HepG2 (cell line): ENCODE results near the gene HECTD3. TPM values are rescaled to one million over a fixed set of nuclear protein-coding genes. Genes with fewer than 3 reads are reported as not detected.

ENCODE experiments used
- AGO2 ChIP-seq: fragments of 200-400 bp; formaldehyde crosslinking; optimal IDR thresholded peaks from 2 replicates; pipeline ENCODE3; 2017; ENCODE audit warnings: mild to moderate bottlenecking, low read depth, low read length, moderate library complexity
- CCDC6 ChIP-seq: sonication (generic); formaldehyde crosslinking; IDR thresholded peaks from 2 replicates; pipeline ENCODE4 v1.8.1; 2022; ENCODE audit warnings: mild to moderate bottlenecking, missing genetic modification reagents, moderate library complexity
- ETV5 ChIP-seq: IDR thresholded peaks from 2 replicates; pipeline ENCODE4 v1.6.1; 2018; ENCODE audit warnings: missing biosample characterization, missing genetic modification reagents, inconsistent platforms, borderline replicate concordance
- FOXP4 ChIP-seq: sonication (generic); formaldehyde crosslinking; IDR thresholded peaks from 2 replicates; pipeline ENCODE4 v1.4.0; 2020; ENCODE audit warnings: missing genetic modification reagents
- HOXA5 ChIP-seq: sonication (generic); formaldehyde crosslinking; IDR thresholded peaks from 2 replicates; pipeline ENCODE4 v1.4.0; 2020; ENCODE audit warnings: missing genetic modification reagents
- JUN ChIP-seq: sonication (generic); formaldehyde crosslinking; IDR thresholded peaks from 2 replicates; pipeline ENCODE4 v1.4.0; 2020; ENCODE audit warnings: mild to moderate bottlenecking, missing genetic modification reagents
- NAIF1 ChIP-seq: sonication (generic); formaldehyde crosslinking; IDR thresholded peaks from 2 replicates; pipeline ENCODE4 v1.5.0; 2020; ENCODE audit warnings: mild to moderate bottlenecking, missing genetic modification reagents, borderline replicate concordance
- NR0B2 ChIP-seq: sonication (generic); formaldehyde crosslinking; IDR thresholded peaks from 2 replicates; pipeline ENCODE4 v1.4.0; 2020; ENCODE audit warnings: mild to moderate bottlenecking, missing genetic modification reagents
- SP140L ChIP-seq: sonication (generic); formaldehyde crosslinking; IDR thresholded peaks from 2 replicates; pipeline ENCODE4 v1.4.0; 2020; ENCODE audit warnings: missing genetic modification reagents, borderline replicate concordance
- YY1 ChIP-seq: IDR thresholded peaks from 2 replicates; pipeline ENCODE4 v1.6.1; 2011; ENCODE audit warnings: low read length, low read depth, moderate library complexity, mild to moderate bottlenecking; ENCODE audit not compliant: insufficient read depth, insufficient replicate concordance
- ZBTB14 ChIP-seq: sonication (generic); formaldehyde crosslinking; IDR thresholded peaks from 2 replicates; pipeline ENCODE4 v1.4.0; 2020; ENCODE audit warnings: missing genetic modification reagents
- ZBTB26 ChIP-seq: IDR thresholded peaks from 2 replicates; pipeline ENCODE4 v1.6.1; 2016; ENCODE audit warnings: missing compliant biosample characterization, missing genetic modification reagents, borderline replicate concordance
- ZBTB3 ChIP-seq: sonication (generic); formaldehyde crosslinking; IDR thresholded peaks from 2 replicates; pipeline ENCODE4 v1.4.0; 2020; ENCODE audit warnings: low read depth, mild to moderate bottlenecking, moderate library complexity, missing genetic modification reagents, borderline replicate concordance
- ZBTB43 ChIP-seq: sonication (generic); formaldehyde crosslinking; conservative IDR thresholded peaks from 2 replicates; pipeline ENCODE4 v1.4.0; 2020; ENCODE audit warnings: missing genetic modification reagents
- ZNF335 ChIP-seq: sonication (generic); formaldehyde crosslinking; IDR thresholded peaks from 2 replicates; pipeline ENCODE4 v1.4.0; 2020; ENCODE audit warnings: missing genetic modification reagents
- ZNF441 ChIP-seq: sonication (generic); formaldehyde crosslinking; IDR thresholded peaks from 2 replicates; pipeline ENCODE4 v1.7.0; 2021; ENCODE audit warnings: missing genetic modification reagents, borderline replicate concordance
- ZNF749 ChIP-seq: sonication (generic); formaldehyde crosslinking; IDR thresholded peaks from 2 replicates; pipeline ENCODE4 v1.8.0; 2022; ENCODE audit warnings: mild to moderate bottlenecking, missing genetic modification reagents, moderate library complexity, borderline replicate concordance
- ZNF782 ChIP-seq: sonication (generic); formaldehyde crosslinking; IDR thresholded peaks from 2 replicates; pipeline ENCODE4 v1.4.0; 2020; ENCODE audit warnings: missing genetic modification reagents, mild to moderate bottlenecking, borderline replicate concordance
- polyA plus RNA-seq, 8 experiments: library from polyadenylated mRNA; depleted of rRNA in 3 of 8; stranded (reverse) in 7 of 8; unstranded in 1 of 8; fragments of >200 nt; fragmentation: Illumina TruSeq in 4 of 8; extraction: Trizol in 4 of 8; gene quantifications; 2 replicates each; pipeline versions ENCODE4 v1.2.1 to v1.2.3, GENCODE V29; 2011 to 2016; ENCODE audit warnings: low read depth in 4 of 8, missing spikeins in 1 of 8, mixed read lengths in 1 of 8; ENCODE audit not compliant: insufficient read depth in 1 of 8
- total RNA-seq, 5 experiments: library from RNA; depleted of rRNA; stranded (reverse); fragments of >200 nt; fragmentation: Illumina TruSeq; extraction: Trizol; gene quantifications; 2 replicates each; pipeline ENCODE4 v1.2.3, GENCODE V29; 2016; ENCODE audit warnings: low read depth in 1 of 5
- TF ChIP-seq, protein P1 (sequence below): sonication (generic); formaldehyde crosslinking; IDR thresholded peaks from 2 replicates; pipeline ENCODE4 v1.4.0; 2020; ENCODE audit warnings: low read depth, mild to moderate bottlenecking, missing genetic modification reagents

The HECTD3 gene
- total and polyA plus RNA-seq, 2 of the 13 experiments (the other 11 are each of a cell fraction or from before 2014, with no cell fraction given) = 18.6 to 24.5 TPM

GRCh38 chr1:45010855-45011811 is at the start of gene HECTD3 (continued):
- TF ChIP-seq ZNF749 (CRISPR knock-in tag) (no peak; the same call in 1 of the 2 replicates), CCDC6 (CRISPR knock-in tag) (no peak), ZBTB14 (CRISPR knock-in tag) (no peak), AGO2 (peak; percentile 87), ZBTB3 (CRISPR knock-in tag) (no peak), ZNF782 (CRISPR knock-in tag) (no peak), JUN (CRISPR knock-in tag) (no peak), ETV5 (CRISPR knock-in tag) (no peak), ZNF335 (no peak; the same call in 1 of the 2 replicates), YY1 (peak; percentile 83), HOXA5 (CRISPR knock-in tag) (no peak), ZNF441 (CRISPR knock-in tag) (no peak), ZBTB43 (CRISPR knock-in tag) (0 out of 2 replicates have a peak, but pooled peaks have one; percentile 13), ZBTB26 (0 out of 2 replicates have a peak, but pooled peaks have one; percentile 6), SP140L (no peak), NAIF1 (CRISPR knock-in tag) (no peak), NR0B2 (CRISPR knock-in tag) (0 out of 2 replicates have a peak, but pooled peaks have one; percentile 15), FOXP4 (CRISPR knock-in tag) (peak; percentile 48; the same call in 1 of the 2 replicates)
- TF ChIP-seq, protein P1, sequence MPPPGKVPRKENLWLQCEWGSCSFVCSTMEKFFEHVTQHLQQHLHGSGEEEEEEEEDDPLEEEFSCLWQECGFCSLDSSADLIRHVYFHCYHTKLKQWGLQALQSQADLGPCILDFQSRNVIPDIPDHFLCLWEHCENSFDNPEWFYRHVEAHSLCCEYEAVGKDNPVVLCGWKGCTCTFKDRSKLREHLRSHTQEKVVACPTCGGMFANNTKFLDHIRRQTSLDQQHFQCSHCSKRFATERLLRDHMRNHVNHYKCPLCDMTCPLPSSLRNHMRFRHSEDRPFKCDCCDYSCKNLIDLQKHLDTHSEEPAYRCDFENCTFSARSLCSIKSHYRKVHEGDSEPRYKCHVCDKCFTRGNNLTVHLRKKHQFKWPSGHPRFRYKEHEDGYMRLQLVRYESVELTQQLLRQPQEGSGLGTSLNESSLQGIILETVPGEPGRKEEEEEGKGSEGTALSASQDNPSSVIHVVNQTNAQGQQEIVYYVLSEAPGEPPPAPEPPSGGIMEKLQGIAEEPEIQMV (CRISPR knock-in tag) = no peak
